K562 (cell line): Measurements from ENCODE around the gene PRKG1. TPM values are rescaled to one million over a fixed set of nuclear protein-coding genes. Genes with fewer than 3 reads are reported as not detected.

Source experiments
- ATAC-seq: fragments of 200-7000 bp; cut with Tn5 transposase; 3 replicates; pipeline ENCODE4 v1.9.1; 2020; ENCODE audit warnings: moderate library complexity
- BruUV-seq: library from RNA; stranded (reverse); fragments of 400-500 nt; replicated peaks from 2 replicates; lab custom pipeline; 2021; lab: Mats Ljungman, UMichigan
- CTCF ChIA-PET: fragments of 300-600 bp; formaldehyde crosslinking; extraction: SDS; loops from one replicate; lab custom pipeline; 2021; ENCODE audit warnings: low intra/inter-chr PET ratio; lab: Yijun Ruan, JAX
- POLR2A ChIA-PET: fragments of 300-600, 350-650 bp; sonication (Branson Sonifier 250); formaldehyde crosslinking; extraction: SDS; loops from one replicate; lab custom pipeline; 2021; ENCODE audit warnings: antibody characterized with exemption, inconsistent platforms; lab: Yijun Ruan, JAX
- DNase-seq, 4 experiments: peaks; one replicate each; pipeline versions ENCODE4 v3.0.0 to v3.0.0-alpha.2; 2011 to 2018; ENCODE audit warnings: low spot score in 3 of 4, mixed read lengths in 3 of 4; ENCODE audit errors: extremely low read depth in 1 of 4
- FAIRE-seq: peaks from 2 replicates; lab custom pipeline; 2011; peaks lifted over from hg19 to GRCh38; lab: Jason Lieb, UNC
- H2AFZ ChIP-seq: 2 replicates; pipeline ENCODE4 v1.6.0; 2011; ENCODE audit warnings: low read depth, low read length, control low read depth, inconsistent platforms
- H3K27ac ChIP-seq: fragments of 200-600 bp; 3 replicates; pipeline ENCODE4 v1.8.0; 2011; ENCODE audit warnings: low read depth, mild to moderate bottlenecking, control low read depth, inconsistent platforms, low read length, moderate library complexity, mixed read lengths; ENCODE audit errors: extremely low read depth
- H3K27me3 ChIP-seq, 2 experiments: fragments of 300-600 bp in 1 of 2; 2 replicates in 1 of 2; 3 replicates in 1 of 2; pipeline versions ENCODE4 v1.6.0 to v1.8.0; 2011; ENCODE audit warnings: inconsistent platforms in 2 of 2, low read length in 2 of 2, mild to moderate bottlenecking in 1 of 2, mixed read lengths in 1 of 2, moderate library complexity in 1 of 2; ENCODE audit not compliant: control insufficient read depth in 2 of 2, insufficient read depth in 2 of 2
- H3K36me3 ChIP-seq: fragments of 300-600 bp; 3 replicates; pipeline ENCODE4 v1.8.0; 2011; ENCODE audit warnings: mild to moderate bottlenecking, low read length, inconsistent platforms; ENCODE audit not compliant: control insufficient read depth, insufficient read depth
- H3K4me1 ChIP-seq, 2 experiments: fragments of 200-600 bp in 1 of 2; replicated peaks in 1 of 2; 2 replicates in 1 of 2; 3 replicates in 1 of 2; pipeline versions ENCODE4 v1.5.1 to v1.8.0; 2011; ENCODE audit warnings: inconsistent platforms in 2 of 2, low read length in 2 of 2, mild to moderate bottlenecking in 1 of 2, mixed read lengths in 1 of 2, moderate library complexity in 1 of 2; ENCODE audit not compliant: control insufficient read depth in 2 of 2, insufficient read depth in 2 of 2
- H3K4me2 ChIP-seq: 2 replicates; pipeline ENCODE4 v1.6.1; 2011; ENCODE audit warnings: low read length, control low read depth, inconsistent platforms, mixed read lengths; ENCODE audit not compliant: insufficient read depth
- H3K4me3 ChIP-seq: fragments of 200-600 bp; sonication (generic), shearing (Covaris generic); 2 replicates; pipeline ENCODE4 v1.5.1; 2016; ENCODE audit warnings: control low read depth, inconsistent platforms
- H3K79me2 ChIP-seq: fragments of 200-600 bp; 3 replicates; pipeline ENCODE4 v1.8.0; 2011; ENCODE audit warnings: low read length, inconsistent platforms; ENCODE audit not compliant: control insufficient read depth, insufficient read depth
- H3K9ac ChIP-seq, 2 experiments: 2 replicates each; pipeline versions ENCODE4 v1.6.0 to v1.6.1; 2011; ENCODE audit warnings: low read depth in 2 of 2, low read length in 2 of 2, control low read depth in 1 of 2, inconsistent platforms in 1 of 2, mild to moderate bottlenecking in 1 of 2, mixed read lengths in 1 of 2; ENCODE audit not compliant: insufficient read depth in 1 of 2
- H3K9me1 ChIP-seq: one replicate; pipeline ENCODE4 v1.6.0; 2011; ENCODE audit warnings: inconsistent platforms, mild to moderate bottlenecking, low read length, moderate library complexity; ENCODE audit not compliant: control insufficient read depth, insufficient read depth
- H3K9me3 ChIP-seq: replicated peaks from 2 replicates; pipeline ENCODE4 v1.5.1; 2011; ENCODE audit warnings: low read depth, low read length, inconsistent platforms; ENCODE audit not compliant: control insufficient read depth, insufficient read depth
- H4K20me1 ChIP-seq: replicated peaks from 2 replicates; pipeline ENCODE4 v1.6.1; 2011; ENCODE audit warnings: low read length, inconsistent platforms, mixed read lengths; ENCODE audit not compliant: control insufficient read depth, insufficient read depth
- HEY1 ChIP-seq: fragments of 250-450 bp; sonication (Bioruptor Pico); IDR thresholded peaks from 2 replicates; pipeline ENCODE4 v1.5.0; 2020; ENCODE audit warnings: mild to moderate bottlenecking, moderate library complexity, borderline replicate concordance
- HIVEP1 ChIP-seq: fragments of 250-450 bp; sonication (Bioruptor Pico); IDR thresholded peaks from 2 replicates; pipeline ENCODE4 v1.4.0; 2020; ENCODE audit warnings: mild to moderate bottlenecking
- MTF1 ChIP-seq: fragments of 250-450 bp; sonication (Bioruptor Pico); IDR thresholded peaks from 2 replicates; pipeline ENCODE4 v1.9.0; 2021; ENCODE audit warnings: moderate library complexity, mild to moderate bottlenecking, inconsistent platforms, borderline replicate concordance
- RBM34 ChIP-seq: fragments of 200-400 bp; formaldehyde crosslinking; IDR thresholded peaks from 2 replicates; pipeline ENCODE4 v1.6.1; 2018; ENCODE audit warnings: low read length, borderline replicate concordance; ENCODE audit not compliant: insufficient read depth
- ZBTB49 ChIP-seq: sonication (generic); formaldehyde crosslinking; IDR thresholded peaks from 2 replicates; pipeline ENCODE4 v1.8.0; 2022; ENCODE audit warnings: missing genetic modification reagents, mild to moderate bottlenecking, borderline replicate concordance
- ZNF609 ChIP-seq: sonication (generic); formaldehyde crosslinking; IDR thresholded peaks from 2 replicates; pipeline ENCODE4 v1.8.1; 2023; ENCODE audit warnings: missing genetic modification reagents, mild to moderate bottlenecking, borderline replicate concordance
- WGBS: fragments of 100-300 bp; shearing (Covaris generic); methylation state at CpG from one replicate; pipeline ENCODE4 v1.1.6; 2016; ENCODE audit warnings: low coverage, mixed read lengths; ENCODE audit not compliant: insufficient coverage; ENCODE audit errors: missing lambda C conversion rate; 5-methylcytosine and 5-hydroxymethylcytosine counted together
- in situ Hi-C: fragments of 300-500 bp; cut with MboI; formaldehyde crosslinking; loops from 4 replicates; pipeline ENCODE4 v1.15.0; 2018; ENCODE audit warnings: inconsistent platforms, mixed read lengths
- intact Hi-C: fragments of 100-400 bp; cut with micrococcal nuclease; formaldehyde crosslinking; loops from 2 replicates; pipeline ENCODE4 v1.14.2; 2022
- polyA plus RNA-seq, 8 experiments: library from polyadenylated mRNA; depleted of rRNA in 4 of 8; stranded (reverse) in 5 of 8; unstranded in 3 of 8; fragments of >200 nt; fragmentation: Nextera tagmentation in 2 of 8; fragmentation: Illumina TruSeq in 1 of 8; extraction: Ambion mirVana in 2 of 8; extraction: Trizol in 1 of 8; gene quantifications; 2 replicates each; pipeline versions ENCODE4 v1.2.1 to v1.2.3, GENCODE V29; 2011 to 2014; ENCODE audit warnings: inconsistent platforms in 1 of 8, missing spikeins in 1 of 8
- total RNA-seq, 7 experiments: library from RNA; depleted of rRNA in 6 of 7; stranded (reverse); fragments of >200 nt in 6 of 7; fragmentation: Illumina TruSeq in 2 of 7; extraction: Trizol in 2 of 7; gene quantifications; 2 replicates each; pipeline versions ENCODE4 v1.2.1 to v1.2.3, GENCODE V29; 2011 to 2021; ENCODE audit warnings: low replicate concordance in 1 of 7

PRKG1 gene
- total and polyA plus RNA-seq, 9 of the 15 experiments (the other 6 are each of a cell fraction or from before 2014, with no cell fraction given): 0.22 TPM; not detected in 8

GRCh38 chr10:51983481-51983880, 909.2 kb downstream of the PRKG1 start:
- Histone ChIP-seq H3K9me1 (no peaks in the 10 kb centered on the region), H3K9ac (no peak overlapping the region), H3K4me1 (no peaks in the 10 kb centered on the region), H3K9me3 (no peaks in the 10 kb centered on the region), H3K27ac (no peak overlapping the region), H3K4me2 (no peak overlapping the region), H3K4me3 (no peak overlapping the region), H2AFZ (no peak overlapping the region), H3K27me3 (no peaks in the 10 kb centered on the region), H3K36me3 (no peaks in the 10 kb centered on the region), H3K79me2 (no peaks in the 10 kb centered on the region), H4K20me1 (no peaks in the 10 kb centered on the region)
- WGBS: 0% methylated on average over 2 of the region's 2 CpGs
- ChIA-PET POLR2A (no interaction called here), CTCF (interaction anchor here (0.6 kb wide), 1 partner anchor 995 kb away, joined by 3 read pairs; no protein-coding TSS in a partner anchor)
- intact Hi-C loops (no loop called here), in situ Hi-C loops (no loop called here)
- FAIRE-seq (no peak), ATAC-seq (no peak), DNase-seq (no peak)
- no TSS peak for BruUV-seq
- no peak for TF ChIP-seq HIVEP1 (CRISPR knock-in tag)
- no peak for TF ChIP-seq RBM34
- TF ChIP-seq ZNF609: no peak
- TF ChIP-seq ZBTB49 (CRISPR knock-in tag): no peak
- no peak for TF ChIP-seq MTF1 (CRISPR knock-in tag)
- TF ChIP-seq HEY1: no peak
